CD14-positive monocyte (primary cell): ENCODE measurements around the gene EZH2. TPM values are rescaled to one million over a fixed set of nuclear protein-coding genes. Genes with fewer than 3 reads are reported as not detected.

Source experiments
- DNase-seq, 3 donors: peaks; one replicate each; pipeline ENCODE4 v3.0.0-alpha.2; 2011 to 2022
- H2AFZ ChIP-seq: 2 replicates; pipeline ENCODE4 v1.6.0; 2012; ENCODE audit warnings: mild to moderate bottlenecking, low read depth, low read length, inconsistent platforms; ENCODE audit not compliant: insufficient read depth, poor library complexity, severe bottlenecking
- H3K27ac ChIP-seq, 2 donors: 1 replicate in 1 of 2; 2 replicates in 1 of 2; pipeline ENCODE4 v1.5.1; 2012 to 2013; ENCODE audit warnings: low read length in 2 of 2, control low read depth in 1 of 2, inconsistent platforms in 1 of 2, low read depth in 1 of 2, mild to moderate bottlenecking in 1 of 2
- H3K27me3 ChIP-seq, 2 donors: one replicate each; pipeline versions ENCODE4 v1.6.0 to v1.6.1; 2011 to 2013; ENCODE audit warnings: low read length in 2 of 2; ENCODE audit not compliant: control insufficient read depth in 2 of 2, insufficient read depth in 2 of 2
- H3K36me3 ChIP-seq, 2 donors: replicated peaks in 1 of 2; 1 replicate in 1 of 2; 2 replicates in 1 of 2; pipeline versions ENCODE4 v1.5.1 to v1.6.1; 2012 to 2013; ENCODE audit warnings: low read length in 2 of 2, control low read depth in 1 of 2, inconsistent platforms in 1 of 2, mild to moderate bottlenecking in 1 of 2; ENCODE audit not compliant: insufficient read depth in 2 of 2, control insufficient read depth in 1 of 2
- H3K4me1 ChIP-seq, 2 donors: 1 replicate in 1 of 2; 2 replicates in 1 of 2; pipeline versions ENCODE4 v1.5.1 to v1.6.1; 2012 to 2013; ENCODE audit warnings: low read length in 2 of 2, control low read depth in 1 of 2, inconsistent platforms in 1 of 2, mild to moderate bottlenecking in 1 of 2, moderate library complexity in 1 of 2; ENCODE audit not compliant: insufficient read depth in 2 of 2, control insufficient read depth in 1 of 2
- H3K4me2 ChIP-seq: replicated peaks from 2 replicates; pipeline ENCODE3; 2012; ENCODE audit warnings: low read length, moderate library complexity, mild to moderate bottlenecking; ENCODE audit not compliant: poor library complexity, severe bottlenecking; ENCODE audit errors: extremely low read depth
- H3K4me3 ChIP-seq, 3 experiments: fragments of 200-600 bp in 1 of 3; sonication (generic) in 1 of 3; replicated peaks in 1 of 3; 1 replicate in 2 of 3; 2 replicates in 1 of 3; pipeline ENCODE4 v1.5.1; 2011 to 2013; ENCODE audit warnings: low read length in 3 of 3, mild to moderate bottlenecking in 3 of 3, control low read depth in 2 of 3, low read depth in 2 of 3, inconsistent platforms in 1 of 3, moderate library complexity in 1 of 3
- H3K79me2 ChIP-seq: 2 replicates; pipeline ENCODE4 v1.6.0; 2012; ENCODE audit warnings: mild to moderate bottlenecking, control low read depth, inconsistent platforms, low read length, moderate library complexity; ENCODE audit not compliant: insufficient read depth
- H3K9ac ChIP-seq: 2 replicates; pipeline ENCODE4 v1.6.0; 2017; ENCODE audit warnings: low read length, mild to moderate bottlenecking; ENCODE audit not compliant: insufficient read depth, poor library complexity, severe bottlenecking
- H3K9me3 ChIP-seq, 2 donors: replicated peaks in 1 of 2; 1 replicate in 1 of 2; 2 replicates in 1 of 2; pipeline versions ENCODE4 v1.5.1 to v1.6.1; 2012 to 2013; ENCODE audit warnings: low read length in 2 of 2, control low read depth in 1 of 2; ENCODE audit not compliant: control insufficient read depth in 1 of 2, insufficient read depth in 1 of 2
- H4K20me1 ChIP-seq: 2 replicates; pipeline ENCODE4 v1.6.0; 2012; ENCODE audit warnings: mild to moderate bottlenecking, low read length, control low read depth, moderate library complexity; ENCODE audit not compliant: insufficient read depth
- H3K27ac Mint-ChIP-seq, 7 donors: one replicate each; pipeline ENCODE4 v1.8.0; 2020; ENCODE audit warnings: mild to moderate bottlenecking in 7 of 7, mixed read lengths in 7 of 7, moderate library complexity in 6 of 7, inconsistent platforms in 2 of 7
- H3K27me3 Mint-ChIP-seq, 3 donors: one replicate each; pipeline ENCODE4 v1.8.0; 2021 to 2022; ENCODE audit warnings: low read depth in 3 of 3, mild to moderate bottlenecking in 3 of 3, mixed read lengths in 3 of 3, moderate library complexity in 3 of 3, inconsistent platforms in 1 of 3
- H3K36me3 Mint-ChIP-seq, 2 donors: one replicate each; pipeline ENCODE4 v1.8.0; 2020; ENCODE audit warnings: mixed read lengths in 2 of 2, inconsistent platforms in 1 of 2, mild to moderate bottlenecking in 1 of 2
- H3K4me1 Mint-ChIP-seq: one replicate; pipeline ENCODE4 v1.8.0; 2020; ENCODE audit warnings: mild to moderate bottlenecking, mixed read lengths
- H3K4me3 Mint-ChIP-seq, 2 donors: one replicate each; pipeline ENCODE4 v1.8.0; 2020; ENCODE audit warnings: mild to moderate bottlenecking in 2 of 2, mixed read lengths in 2 of 2, moderate library complexity in 1 of 2
- H3K9me3 Mint-ChIP-seq, 7 donors: one replicate each; pipeline ENCODE4 v1.8.0; 2020 to 2022; ENCODE audit warnings: mixed read lengths in 7 of 7, mild to moderate bottlenecking in 6 of 7, moderate library complexity in 6 of 7, inconsistent platforms in 2 of 7
- CTCF ChIP-seq: fragments of 200-600 bp; IDR thresholded peaks from one replicate; pipeline ENCODE4 v1.8.0; 2022; ENCODE audit warnings: antibody characterized with exemption, mild to moderate bottlenecking
- WGBS: methylation state at CpG from one replicate; pipeline ENCODE4 v1.1.5; 2013; ENCODE audit warnings: missing lambda C conversion rate; ENCODE audit not compliant: insufficient coverage; 5-methylcytosine and 5-hydroxymethylcytosine counted together
- intact Hi-C, 2 donors: fragments of 100-400 bp; cut with micrococcal nuclease; formaldehyde crosslinking; loops; one replicate each; pipeline versions ENCODE4 v1.15.0 to v1.15.1; 2023
- polyA plus RNA-seq, 3 donors: library from polyadenylated mRNA; depleted of rRNA in 1 of 3; unstranded in 2 of 3; stranded (reverse) in 1 of 3; fragments of 300-500 nt in 2 of 3; fragments of >200 nt in 1 of 3; fragmentation: Illumina TruSeq in 2 of 3; gene quantifications; 1 replicate in 2 of 3; 2 replicates in 1 of 3; pipeline ENCODE4 v1.2.3, GENCODE V29; 2012 to 2021

The EZH2 gene
- polyA plus RNA-seq, 3 donors: 1.3 to 6.1 (median 1.6) TPM

DNA sequence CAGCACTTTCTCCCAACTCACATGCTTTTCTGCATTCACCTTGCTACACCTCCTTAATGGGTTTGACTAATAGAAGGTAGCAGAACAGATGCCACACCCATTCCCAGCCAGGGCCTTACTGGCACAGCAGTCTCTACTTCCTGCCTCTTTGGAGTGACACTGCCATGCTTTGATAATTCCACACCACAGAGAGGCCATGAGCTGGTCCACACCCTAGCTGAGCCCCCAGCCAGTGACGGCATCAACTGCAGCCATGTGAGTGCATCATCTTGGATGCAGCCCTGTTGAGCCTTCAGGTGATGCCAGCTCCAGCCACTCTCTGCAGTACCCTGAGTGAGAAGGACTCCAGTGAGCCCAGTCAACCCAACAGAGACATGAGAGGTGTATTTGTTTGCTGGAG lies 27.5 kb upstream of the EZH2 start:
- Histone ChIP-seq H3K9me3 (no peaks in the 10 kb centered on the region), H4K20me1 (no peaks in the 10 kb centered on the region), H3K36me3 (no peaks in the 10 kb centered on the region), H3K79me2 (no peaks in the 10 kb centered on the region), H3K4me2 (no peak overlapping the region), H3K4me1 (no peaks in the 10 kb centered on the region), H3K27me3 (no peaks in the 10 kb centered on the region), H3K4me3 (no peak overlapping the region), H3K27ac (no peak overlapping the region), H3K9ac (no peak overlapping the region), H2AFZ (no peak overlapping the region)
- no peak for TF ChIP-seq CTCF
- intact Hi-C loops: no loop called here
- no peak overlapping the region for H3K27ac Mint-ChIP-seq
- WGBS: 88% methylated on average over 1 of the region's 1 CpG
- no peaks in the 10 kb centered on the region for H3K9me3 Mint-ChIP-seq
- no peaks in the 10 kb centered on the region for H3K4me1 Mint-ChIP-seq
- H3K36me3 Mint-ChIP-seq: no peaks in the 10 kb centered on the region
- DNase-seq: no peak
- H3K27me3 Mint-ChIP-seq: peaks cover 2 to 9% (median 8%) of the 10 kb centered on the region in 3 donors
- no peak overlapping the region for H3K4me3 Mint-ChIP-seq

GRCh38 chr7:148909568-148909967 lies 25.5 kb upstream of the EZH2 start:
- Mint-ChIP-seq H3K4me1 (no peaks in the 10 kb centered on the region), H3K4me3 (no peak overlapping the region), H3K27ac (no peak overlapping the region), H3K9me3 (no peaks in the 10 kb centered on the region), H3K36me3 (no peaks in the 10 kb centered on the region), H3K27me3 (peaks cover 4 to 8% (median 7%) of the 10 kb centered on the region in 3 donors)
- no peak overlapping the region for H3K27ac ChIP-seq
- no peak for TF ChIP-seq CTCF
- H3K4me2 ChIP-seq: no peak overlapping the region
- 92% methylated on average over 2 of the region's 5 CpGs for WGBS
- H3K9ac ChIP-seq: no peak overlapping the region
- no peaks in the 10 kb centered on the region for H3K4me1 ChIP-seq
- no peaks in the 10 kb centered on the region for H3K36me3 ChIP-seq
- intact Hi-C loops: no loop called here
- H3K9me3 ChIP-seq: no peaks in the 10 kb centered on the region
- H4K20me1 ChIP-seq: no peaks in the 10 kb centered on the region
- H3K79me2 ChIP-seq: no peaks in the 10 kb centered on the region
- no peaks in the 10 kb centered on the region for H3K27me3 ChIP-seq
- H2AFZ ChIP-seq: no peak overlapping the region
- no peak overlapping the region for H3K4me3 ChIP-seq
- no peak for DNase-seq
